Liver (tissue), 9 donors: ENCODE data around the gene EPS8. TPM values are rescaled to one million over a fixed set of nuclear protein-coding genes. Genes with fewer than 3 reads are reported as not detected.

Experiments
- DNase-seq: peaks from one replicate; pipeline ENCODE4 v3.0.0-alpha.2; 2017; ENCODE audit warnings: low spot score
- H3K27ac ChIP-seq, 2 donors: one replicate each; pipeline ENCODE4 v1.7.0; 2013; ENCODE audit warnings: inconsistent platforms in 2 of 2, low read length in 2 of 2, control low read depth in 1 of 2, low read depth in 1 of 2, mild to moderate bottlenecking in 1 of 2
- H3K27me3 ChIP-seq, 4 donors: one replicate each; pipeline versions ENCODE4 v1.6.1 to v1.7.0; 2013; ENCODE audit warnings: low read length in 3 of 4, inconsistent platforms in 1 of 4, mild to moderate bottlenecking in 1 of 4, moderate library complexity in 1 of 4; ENCODE audit not compliant: control insufficient read depth in 4 of 4, insufficient read depth in 4 of 4
- H3K36me3 ChIP-seq, 4 donors: one replicate each; pipeline versions ENCODE4 v1.6.1 to v1.7.0; 2013; ENCODE audit warnings: low read length in 3 of 4, mild to moderate bottlenecking in 3 of 4, low read depth in 1 of 4, moderate library complexity in 1 of 4; ENCODE audit not compliant: control insufficient read depth in 4 of 4, insufficient read depth in 3 of 4
- H3K4me1 ChIP-seq, 4 donors: one replicate each; pipeline versions ENCODE4 v1.6.1 to v1.7.0; 2013; ENCODE audit warnings: low read length in 3 of 4, mild to moderate bottlenecking in 3 of 4, moderate library complexity in 1 of 4; ENCODE audit not compliant: control insufficient read depth in 4 of 4, insufficient read depth in 4 of 4
- H3K4me3 ChIP-seq, 3 donors: one replicate each; pipeline versions ENCODE4 v1.6.1 to v1.7.0; 2013; ENCODE audit warnings: low read length in 3 of 3, control low read depth in 1 of 3, low read depth in 1 of 3, mild to moderate bottlenecking in 1 of 3
- H3K9ac ChIP-seq, 2 donors: one replicate each; pipeline ENCODE4 v1.7.0; 2013; ENCODE audit warnings: low read length in 2 of 2, mild to moderate bottlenecking in 2 of 2, moderate library complexity in 2 of 2, control low read depth in 1 of 2, low read depth in 1 of 2
- H3K9me3 ChIP-seq, 4 donors: one replicate each; pipeline versions ENCODE4 v1.6.1 to v1.7.0; 2013; ENCODE audit warnings: low read length in 3 of 4; ENCODE audit not compliant: control insufficient read depth in 4 of 4
- EGR1 ChIP-seq, 2 donors: IDR thresholded peaks; 2 replicates each; pipeline ENCODE4 v1.6.1; 2016 to 2018; ENCODE audit warnings: antibody characterized with exemption in 2 of 2, low read depth in 2 of 2
- FOXA1 ChIP-seq: IDR thresholded peaks from 2 replicates; pipeline ENCODE4 v1.6.1; 2016; ENCODE audit warnings: antibody characterized with exemption
- FOXA2 ChIP-seq: IDR thresholded peaks from 2 replicates; pipeline ENCODE4 v1.6.1; 2016; ENCODE audit warnings: antibody characterized with exemption
- GABPA ChIP-seq, 2 donors: IDR thresholded peaks in 1 of 2; conservative IDR thresholded peaks in 1 of 2; 2 replicates each; pipeline ENCODE4 v1.6.1; 2016; ENCODE audit warnings: antibody characterized with exemption in 2 of 2, mild to moderate bottlenecking in 1 of 2, moderate library complexity in 1 of 2
- HNF4A ChIP-seq, 2 donors: conservative IDR thresholded peaks; 2 replicates each; pipeline ENCODE4 v1.6.1; 2016; ENCODE audit warnings: antibody characterized with exemption in 2 of 2, mild to moderate bottlenecking in 2 of 2
- HNF4G ChIP-seq: IDR thresholded peaks from 2 replicates; pipeline ENCODE4 v1.6.1; 2016; ENCODE audit warnings: antibody characterized with exemption
- JUND ChIP-seq, 2 donors: IDR thresholded peaks; 2 replicates each; pipeline ENCODE4 v1.6.1; 2016; ENCODE audit warnings: antibody characterized with exemption in 2 of 2
- NR2F2 ChIP-seq: IDR thresholded peaks from 2 replicates; pipeline ENCODE4 v1.6.1; 2016; ENCODE audit warnings: antibody characterized with exemption
- RAD21 ChIP-seq, 2 donors: IDR thresholded peaks; 2 replicates each; pipeline ENCODE4 v1.6.1; 2016; ENCODE audit warnings: antibody characterized with exemption in 2 of 2, mild to moderate bottlenecking in 2 of 2
- RXRA ChIP-seq, 2 donors: IDR thresholded peaks; 2 replicates each; pipeline ENCODE4 v1.6.1; 2017 to 2018; ENCODE audit warnings: antibody characterized with exemption in 2 of 2, mild to moderate bottlenecking in 1 of 2
- SP1 ChIP-seq: IDR thresholded peaks from 2 replicates; pipeline ENCODE4 v1.6.1; 2018; ENCODE audit warnings: antibody characterized with exemption, mild to moderate bottlenecking
- TAF1 ChIP-seq: conservative IDR thresholded peaks from 2 replicates; pipeline ENCODE4 v1.6.1; 2016; ENCODE audit warnings: antibody characterized with exemption, mild to moderate bottlenecking
- YY1 ChIP-seq: IDR thresholded peaks from 2 replicates; pipeline ENCODE4 v1.6.1; 2016; ENCODE audit warnings: antibody characterized with exemption, mild to moderate bottlenecking
- WGBS: extraction: QIAGEN DNeasy Blood & Tissue Kit; methylation state at CpG from one replicate; pipeline ENCODE4 v1.1.7; 2013; 5-methylcytosine and 5-hydroxymethylcytosine counted together
- polyA plus RNA-seq, 2 donors: library from polyadenylated mRNA; stranded (reverse) in 1 of 2; unstranded in 1 of 2; fragments of 200-250 nt in 1 of 2; fragments of >200 nt in 1 of 2; fragmentation: Nextera tagmentation in 1 of 2; extraction: Ambion mirVana in 1 of 2; gene quantifications; one replicate each; pipeline versions ENCODE4 v1.2.1 to v1.2.3, GENCODE V29; 2013 to 2015
- total RNA-seq, 2 donors: library from RNA; depleted of rRNA; stranded (reverse); fragments of >200 nt; gene quantifications; one replicate each; pipeline ENCODE4 v1.2.3, GENCODE V29; 2014
- TF ChIP-seq, protein P1 (sequence below): IDR thresholded peaks from 2 replicates; pipeline ENCODE4 v1.6.1; 2016; ENCODE audit warnings: antibody characterized with exemption, mild to moderate bottlenecking
- TF ChIP-seq, protein P2 (sequence below): IDR thresholded peaks from 2 replicates; pipeline ENCODE4 v1.6.1; 2016; ENCODE audit warnings: antibody characterized with exemption
- TF ChIP-seq, protein P3 (sequence below): IDR thresholded peaks from 2 replicates; pipeline ENCODE4 v1.6.1; 2016; ENCODE audit warnings: antibody characterized with exemption
- TF ChIP-seq, protein P4 (sequence below): fragments of 150-350 bp; IDR thresholded peaks from 2 replicates; pipeline ENCODE4 v1.5.1; 2017; ENCODE audit warnings: improper control_type of control experiment, low read depth, low read length; ENCODE audit not compliant: missing input control
- TF ChIP-seq, protein P5 (sequence below): IDR thresholded peaks from 2 replicates; pipeline ENCODE4 v1.6.1; 2016; ENCODE audit warnings: antibody characterized with exemption
- donor health status: healthy.
- donor health status: healthy.
- donor health status: healthy.
- donor health status: healthy.
- donor health status: healthy.

EPS8 gene
- total and polyA plus RNA-seq, 4 donors = 13.7 to 40.2 (median 15.0) TPM

DNA sequence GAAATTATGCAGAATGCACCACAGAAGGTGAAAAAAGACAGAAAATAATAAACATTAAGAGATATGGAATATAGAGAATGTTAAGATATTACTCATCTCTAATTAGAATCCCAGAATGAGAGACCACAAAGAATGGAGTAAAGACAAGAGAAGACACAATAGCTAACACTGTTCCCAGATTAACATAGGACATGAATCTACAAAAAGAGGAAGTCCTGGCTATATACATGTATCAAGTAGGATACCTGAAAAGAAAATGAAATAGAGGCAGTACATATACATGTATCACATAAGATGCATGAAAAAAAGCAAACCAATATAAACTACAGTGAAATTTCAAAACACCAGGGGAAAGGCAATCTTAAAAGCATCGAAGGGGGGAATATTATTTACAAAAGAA is 5.6 kb upstream of the EPS8 start:
- Histone ChIP-seq H3K4me3 (no peak overlapping the region), H3K27me3 (no peaks in the 10 kb centered on the region), H3K36me3 (no peaks in the 10 kb centered on the region), H3K4me1 (peaks cover 6 to 18% (median 12%) of the 10 kb centered on the region in 4 donors), H3K9ac (no peak overlapping the region), H3K9me3 (no peaks in the 10 kb centered on the region), H3K27ac (no peak overlapping the region)
- 95% methylated on average over 1 of the region's 1 CpG for WGBS
- DNase-seq = no peak
- no peak for TF ChIP-seq YY1
- TF ChIP-seq, protein P1, sequence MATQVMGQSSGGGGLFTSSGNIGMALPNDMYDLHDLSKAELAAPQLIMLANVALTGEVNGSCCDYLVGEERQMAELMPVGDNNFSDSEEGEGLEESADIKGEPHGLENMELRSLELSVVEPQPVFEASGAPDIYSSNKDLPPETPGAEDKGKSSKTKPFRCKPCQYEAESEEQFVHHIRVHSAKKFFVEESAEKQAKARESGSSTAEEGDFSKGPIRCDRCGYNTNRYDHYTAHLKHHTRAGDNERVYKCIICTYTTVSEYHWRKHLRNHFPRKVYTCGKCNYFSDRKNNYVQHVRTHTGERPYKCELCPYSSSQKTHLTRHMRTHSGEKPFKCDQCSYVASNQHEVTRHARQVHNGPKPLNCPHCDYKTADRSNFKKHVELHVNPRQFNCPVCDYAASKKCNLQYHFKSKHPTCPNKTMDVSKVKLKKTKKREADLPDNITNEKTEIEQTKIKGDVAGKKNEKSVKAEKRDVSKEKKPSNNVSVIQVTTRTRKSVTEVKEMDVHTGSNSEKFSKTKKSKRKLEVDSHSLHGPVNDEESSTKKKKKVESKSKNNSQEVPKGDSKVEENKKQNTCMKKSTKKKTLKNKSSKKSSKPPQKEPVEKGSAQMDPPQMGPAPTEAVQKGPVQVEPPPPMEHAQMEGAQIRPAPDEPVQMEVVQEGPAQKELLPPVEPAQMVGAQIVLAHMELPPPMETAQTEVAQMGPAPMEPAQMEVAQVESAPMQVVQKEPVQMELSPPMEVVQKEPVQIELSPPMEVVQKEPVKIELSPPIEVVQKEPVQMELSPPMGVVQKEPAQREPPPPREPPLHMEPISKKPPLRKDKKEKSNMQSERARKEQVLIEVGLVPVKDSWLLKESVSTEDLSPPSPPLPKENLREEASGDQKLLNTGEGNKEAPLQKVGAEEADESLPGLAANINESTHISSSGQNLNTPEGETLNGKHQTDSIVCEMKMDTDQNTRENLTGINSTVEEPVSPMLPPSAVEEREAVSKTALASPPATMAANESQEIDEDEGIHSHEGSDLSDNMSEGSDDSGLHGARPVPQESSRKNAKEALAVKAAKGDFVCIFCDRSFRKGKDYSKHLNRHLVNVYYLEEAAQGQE = no peak
- TF ChIP-seq TAF1 = no peak
- TF ChIP-seq, protein P2, sequence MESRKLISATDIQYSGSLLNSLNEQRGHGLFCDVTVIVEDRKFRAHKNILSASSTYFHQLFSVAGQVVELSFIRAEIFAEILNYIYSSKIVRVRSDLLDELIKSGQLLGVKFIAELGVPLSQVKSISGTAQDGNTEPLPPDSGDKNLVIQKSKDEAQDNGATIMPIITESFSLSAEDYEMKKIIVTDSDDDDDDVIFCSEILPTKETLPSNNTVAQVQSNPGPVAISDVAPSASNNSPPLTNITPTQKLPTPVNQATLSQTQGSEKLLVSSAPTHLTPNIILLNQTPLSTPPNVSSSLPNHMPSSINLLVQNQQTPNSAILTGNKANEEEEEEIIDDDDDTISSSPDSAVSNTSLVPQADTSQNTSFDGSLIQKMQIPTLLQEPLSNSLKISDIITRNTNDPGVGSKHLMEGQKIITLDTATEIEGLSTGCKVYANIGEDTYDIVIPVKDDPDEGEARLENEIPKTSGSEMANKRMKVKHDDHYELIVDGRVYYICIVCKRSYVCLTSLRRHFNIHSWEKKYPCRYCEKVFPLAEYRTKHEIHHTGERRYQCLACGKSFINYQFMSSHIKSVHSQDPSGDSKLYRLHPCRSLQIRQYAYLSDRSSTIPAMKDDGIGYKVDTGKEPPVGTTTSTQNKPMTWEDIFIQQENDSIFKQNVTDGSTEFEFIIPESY = no peak
- no peak for TF ChIP-seq JUND (IDR thresholded peaks at IDR 0.05)
- no peak for TF ChIP-seq GABPA (IDR thresholded peaks at IDR 0.05 in 1 of 2, conservative IDR thresholded peaks at IDR 0.05 in 1 of 2)
- no peak for TF ChIP-seq NR2F2
- TF ChIP-seq EGR1 (IDR thresholded peaks at IDR 0.05; ENCODE audit: low read depth in 2 of 2) = no peak
- TF ChIP-seq, protein P3, sequence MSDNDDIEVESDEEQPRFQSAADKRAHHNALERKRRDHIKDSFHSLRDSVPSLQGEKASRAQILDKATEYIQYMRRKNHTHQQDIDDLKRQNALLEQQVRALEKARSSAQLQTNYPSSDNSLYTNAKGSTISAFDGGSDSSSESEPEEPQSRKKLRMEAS = no peak
- no peak for TF ChIP-seq FOXA2
- TF ChIP-seq, protein P4, sequence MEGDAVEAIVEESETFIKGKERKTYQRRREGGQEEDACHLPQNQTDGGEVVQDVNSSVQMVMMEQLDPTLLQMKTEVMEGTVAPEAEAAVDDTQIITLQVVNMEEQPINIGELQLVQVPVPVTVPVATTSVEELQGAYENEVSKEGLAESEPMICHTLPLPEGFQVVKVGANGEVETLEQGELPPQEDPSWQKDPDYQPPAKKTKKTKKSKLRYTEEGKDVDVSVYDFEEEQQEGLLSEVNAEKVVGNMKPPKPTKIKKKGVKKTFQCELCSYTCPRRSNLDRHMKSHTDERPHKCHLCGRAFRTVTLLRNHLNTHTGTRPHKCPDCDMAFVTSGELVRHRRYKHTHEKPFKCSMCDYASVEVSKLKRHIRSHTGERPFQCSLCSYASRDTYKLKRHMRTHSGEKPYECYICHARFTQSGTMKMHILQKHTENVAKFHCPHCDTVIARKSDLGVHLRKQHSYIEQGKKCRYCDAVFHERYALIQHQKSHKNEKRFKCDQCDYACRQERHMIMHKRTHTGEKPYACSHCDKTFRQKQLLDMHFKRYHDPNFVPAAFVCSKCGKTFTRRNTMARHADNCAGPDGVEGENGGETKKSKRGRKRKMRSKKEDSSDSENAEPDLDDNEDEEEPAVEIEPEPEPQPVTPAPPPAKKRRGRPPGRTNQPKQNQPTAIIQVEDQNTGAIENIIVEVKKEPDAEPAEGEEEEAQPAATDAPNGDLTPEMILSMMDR = no peak
- no peak for TF ChIP-seq RXRA (IDR thresholded peaks at IDR 0.05)
- TF ChIP-seq FOXA1 = no peak
- TF ChIP-seq, protein P5, sequence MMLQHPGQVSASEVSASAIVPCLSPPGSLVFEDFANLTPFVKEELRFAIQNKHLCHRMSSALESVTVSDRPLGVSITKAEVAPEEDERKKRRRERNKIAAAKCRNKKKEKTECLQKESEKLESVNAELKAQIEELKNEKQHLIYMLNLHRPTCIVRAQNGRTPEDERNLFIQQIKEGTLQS = no peak
- no peak for TF ChIP-seq HNF4G
- TF ChIP-seq HNF4A (conservative IDR thresholded peaks at IDR 0.05) = no peak
- TF ChIP-seq RAD21 (IDR thresholded peaks at IDR 0.05) = no peak
- TF ChIP-seq SP1 = no peak
